ENCODE data around the gene FAM13B. TPM values are rescaled to one million over a fixed set of nuclear protein-coding genes. Genes with fewer than 3 reads are reported as not detected.
A peak's percentile ranks its signal among the peaks of the same experiment; 100 is the strongest.

The FAM13B gene
- total and polyA plus RNA-seq, 9 of the 15 experiments (the other 6 are each of a cell fraction or from before 2014, with no cell fraction given): 2.3 to 21.6 (median 14.1) TPM

GRCh38 chr5:138000102-138000723 is 32.7 kb downstream of the FAM13B start (continued):
- TF ChIP-seq DEAF1 (CRISPR knock-in tag; IDR thresholded peaks at IDR 0.05): no peak
- peak in 1 of 2 experiments; percentile 36; a peak in 1 of 4 replicates for TF ChIP-seq NRF1 (conservative IDR thresholded peaks at IDR 0.05 in 1 of 2, IDR thresholded peaks at IDR 0.05 in 1 of 2)
- peak; percentile 37; the same call in 1 of the 2 replicates for TF ChIP-seq VEZF1 (CRISPR knock-in tag; IDR thresholded peaks at IDR 0.05)
- TF ChIP-seq ZNF354B (CRISPR knock-in tag; IDR thresholded peaks at IDR 0.05): no peak
- TF ChIP-seq MGA (IDR thresholded peaks at IDR 0.05): no peak; the same call in 1 of the 2 replicates
- TF ChIP-seq TBP (optimal IDR thresholded peaks at IDR 0.05; ENCODE audit: low read depth, low read length): no peak
- TF ChIP-seq ZNF41 (CRISPR knock-in tag; conservative IDR thresholded peaks at IDR 0.05): 0 out of 2 replicates have a peak, but pooled peaks have one; percentile 9
- no peak for TF ChIP-seq TAF9B (IDR thresholded peaks at IDR 0.05; ENCODE audit: partially characterized antibody)
- TF ChIP-seq ZNF583 (CRISPR knock-in tag; IDR thresholded peaks at IDR 0.05): no peak
- TF ChIP-seq CHD2 (IDR thresholded peaks at IDR 0.05; ENCODE audit: low read depth, low read length): no peak
- TF ChIP-seq EP300 (IDR thresholded peaks at IDR 0.05; ENCODE audit: low read length): peak; percentile 77
- no peak for TF ChIP-seq HNRNPK (IDR thresholded peaks at IDR 0.05; ENCODE audit: low read depth, low read length, poor library complexity, severe bottlenecking)
- no peak for TF ChIP-seq ZNF253 (CRISPR knock-in tag; conservative IDR thresholded peaks at IDR 0.05)
- no peak for TF ChIP-seq KDM5B (IDR thresholded peaks at IDR 0.05; ENCODE audit: insufficient replicate concordance, low read depth, low read length)
